SU-DHL-6 (cell line): ENCODE measurements around the gene SORL1.

ENCODE experiments used
- H2AFZ ChIP-seq: fragments of 200-600 bp; sonication (generic); 2 replicates; pipeline ENCODE4 v1.6.1; 2014; ENCODE audit warnings: low read depth, mild to moderate bottlenecking, moderate library complexity, mixed read lengths, antibody characterized with exemption, low read length; ENCODE audit not compliant: severe bottlenecking
- H3F3A ChIP-seq: fragments of 200-600 bp; shearing (Covaris generic); 2 replicates; pipeline ENCODE4 v1.6.0; 2016; ENCODE audit warnings: antibody characterized with exemption, mild to moderate bottlenecking; ENCODE audit not compliant: insufficient read depth
- H3K27ac ChIP-seq: fragments of 200-600 bp; sonication (generic); 2 replicates; pipeline ENCODE4 v1.5.1; 2016; ENCODE audit warnings: low read depth, mild to moderate bottlenecking, low read length, moderate library complexity, mixed read lengths
- H3K27me3 ChIP-seq: fragments of 200-600 bp; sonication (generic), shearing (Covaris generic); 2 replicates; pipeline ENCODE4 v1.6.0; 2014; ENCODE audit warnings: mild to moderate bottlenecking, low read length
- H3K36me3 ChIP-seq: fragments of 200-600 bp; sonication (generic); 2 replicates; pipeline ENCODE4 v1.6.1; 2014; ENCODE audit warnings: mild to moderate bottlenecking, low read length, mixed read lengths
- H3K4me2 ChIP-seq: fragments of 300-600, 200-600 bp; shearing (Covaris generic), sonication (generic); 2 replicates; pipeline ENCODE4 v1.6.0; 2014; ENCODE audit warnings: low read length, low read depth, mild to moderate bottlenecking; ENCODE audit not compliant: poor library complexity, severe bottlenecking
- H3K4me3 ChIP-seq: fragments of 200-600 bp; sonication (generic); 2 replicates; pipeline ENCODE4 v1.5.1; 2014; ENCODE audit warnings: antibody characterized with exemption, low read length, mild to moderate bottlenecking, mixed read lengths; ENCODE audit not compliant: insufficient read depth, poor library complexity, severe bottlenecking
- H3K79me2 ChIP-seq: fragments of 200-600 bp; sonication (generic); 2 replicates; pipeline ENCODE4 v1.6.1; 2014; ENCODE audit warnings: mild to moderate bottlenecking, low read length, moderate library complexity; ENCODE audit not compliant: insufficient read depth
- H3K9ac ChIP-seq: fragments of 200-600 bp; sonication (generic); 2 replicates; pipeline ENCODE4 v1.7.0; 2014; ENCODE audit warnings: mild to moderate bottlenecking, low read length
- H3K9me2 ChIP-seq: fragments of 200-600 bp; sonication (generic); replicated peaks from 2 replicates; pipeline ENCODE4 v1.6.1; 2014; ENCODE audit warnings: low read length; ENCODE audit not compliant: insufficient read depth
- H3K9me3 ChIP-seq: fragments of 200-600 bp; sonication (generic); 2 replicates; pipeline ENCODE4 v1.6.1; 2014; ENCODE audit warnings: low read length, mixed read lengths; ENCODE audit not compliant: insufficient read depth
- H4K20me1 ChIP-seq: fragments of 200-600 bp; sonication (generic); 2 replicates; pipeline ENCODE4 v1.6.1; 2014; ENCODE audit warnings: low read depth, mild to moderate bottlenecking, antibody characterized with exemption, low read length, moderate library complexity, mixed read lengths
- CTCF ChIP-seq: fragments of 200-600 bp; sonication (generic); IDR thresholded peaks from one replicate; pipeline ENCODE4 v1.5.1; 2017; ENCODE audit warnings: antibody characterized with exemption, mild to moderate bottlenecking, low read length, moderate library complexity; ENCODE audit not compliant: insufficient read depth, poor library complexity, severe bottlenecking
- EZH2phosphoT487 ChIP-seq: fragments of 200-600 bp; sonication (generic), shearing (Covaris generic); conservative IDR thresholded peaks from 2 replicates; pipeline ENCODE4 v1.6.1; 2018; ENCODE audit warnings: mild to moderate bottlenecking, antibody characterized with exemption, low read length, moderate library complexity, mixed read lengths

The SORL1 gene

GRCh38 chr11:121521145-121522042 lies 69.3 kb downstream of the SORL1 start:
- H3K9ac ChIP-seq: no peak overlapping the region
- peaks cover 91% of the 10 kb centered on the region for H3K36me3 ChIP-seq
- no peak overlapping the region for H3K4me3 ChIP-seq
- no peaks in the 10 kb centered on the region for H3K9me2 ChIP-seq
- peaks cover 4% of the 10 kb centered on the region; the same call in 1 of the 2 replicates for H4K20me1 ChIP-seq
- no peak overlapping the region for H2AFZ ChIP-seq
- peaks cover 88% of the 10 kb centered on the region for H3K79me2 ChIP-seq
- TF ChIP-seq EZH2phosphoT487 (no peak), CTCF (no peak)
- H3K9me3 ChIP-seq: peaks cover 12% of the 10 kb centered on the region; the same call in 1 of the 2 replicates
- H3F3A ChIP-seq: peaks cover 7% of the 10 kb centered on the region; the same call in 1 of the 2 replicates
- no peak overlapping the region for H3K27ac ChIP-seq
- no peak overlapping the region for H3K4me2 ChIP-seq
- H3K27me3 ChIP-seq: no peaks in the 10 kb centered on the region

GRCh38 chr11:121522043-121522941 lies 70.2 kb downstream of the SORL1 start:
- H3K9ac ChIP-seq: no peak overlapping the region
- H3K79me2 ChIP-seq: peaks cover 88% of the 10 kb centered on the region
- H3K9me2 ChIP-seq: no peaks in the 10 kb centered on the region
- H4K20me1 ChIP-seq: peaks cover 10% of the 10 kb centered on the region
- H3F3A ChIP-seq: peaks cover 15% of the 10 kb centered on the region; the same call in 1 of the 2 replicates
- H3K4me2 ChIP-seq: no peak overlapping the region
- H3K9me3 ChIP-seq: peaks cover 12% of the 10 kb centered on the region; the same call in 1 of the 2 replicates
- H3K4me3 ChIP-seq: no peak overlapping the region
- H3K27ac ChIP-seq: no peak overlapping the region
- H3K36me3 ChIP-seq: peaks cover 93% of the 10 kb centered on the region
- TF ChIP-seq CTCF (no peak), EZH2phosphoT487 (no peak)
- H2AFZ ChIP-seq: no peak overlapping the region
- no peaks in the 10 kb centered on the region for H3K27me3 ChIP-seq

DNA sequence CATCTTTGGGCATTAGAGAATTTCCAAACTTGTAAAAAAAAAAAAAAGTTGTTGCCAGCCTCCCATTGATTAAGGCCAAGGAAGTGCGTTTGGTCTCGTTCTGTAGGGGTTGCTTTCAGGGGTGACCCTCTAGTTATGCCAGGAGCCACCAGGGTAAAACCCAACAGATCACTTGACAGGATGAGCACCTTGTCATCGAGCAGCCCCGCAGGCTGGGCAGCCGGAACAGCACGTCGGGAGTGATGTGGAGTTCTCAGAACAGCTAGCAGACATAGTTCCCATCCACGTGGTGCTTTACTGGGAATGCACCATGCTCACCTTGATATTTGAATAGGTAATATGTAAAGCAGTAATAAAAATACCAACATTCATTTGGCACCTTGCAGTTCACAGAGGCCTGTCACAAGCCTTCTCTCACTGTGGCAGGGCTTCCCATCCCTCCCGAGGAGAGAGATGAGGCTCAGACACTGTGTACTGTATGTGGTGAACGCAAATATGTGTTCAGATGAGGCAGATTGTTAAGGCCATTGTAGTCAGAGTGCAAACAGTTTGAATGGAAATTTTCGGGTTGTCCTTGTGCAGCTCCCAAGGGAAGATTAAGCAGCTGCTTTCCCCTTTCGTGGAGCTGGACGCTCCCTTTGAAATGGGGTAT lies 71.6 kb downstream of the SORL1 start:
- H3K9me3 ChIP-seq: peaks cover 12% of the 10 kb centered on the region; the same call in 1 of the 2 replicates
- no peaks in the 10 kb centered on the region for H3K9me2 ChIP-seq
- H3F3A ChIP-seq: peaks cover 27% of the 10 kb centered on the region
- H3K4me2 ChIP-seq: no peak overlapping the region
- H3K9ac ChIP-seq: no peak overlapping the region
- no peak overlapping the region for H2AFZ ChIP-seq
- no peak overlapping the region for H3K4me3 ChIP-seq
- no peaks in the 10 kb centered on the region for H3K27me3 ChIP-seq
- H4K20me1 ChIP-seq: peaks cover 13% of the 10 kb centered on the region
- H3K27ac ChIP-seq: no peak overlapping the region
- H3K36me3 ChIP-seq: peaks cover 96% of the 10 kb centered on the region
- peaks cover 88% of the 10 kb centered on the region for H3K79me2 ChIP-seq
- TF ChIP-seq CTCF (no peak), EZH2phosphoT487 (no peak)
